HEK293 (cell line): ENCODE data around the gene NDST4.

ENCODE experiments used
- CTCF ChIP-seq: fragments of 450-650 bp; formaldehyde crosslinking; IDR thresholded peaks from 2 replicates; pipeline ENCODE4 v1.5.1; 2016; ENCODE audit warnings: missing biosample characterization, missing genetic modification characterization
- HOXD13 ChIP-seq: sonication (generic); formaldehyde crosslinking; IDR thresholded peaks from 2 replicates; pipeline ENCODE4 v1.8.0; 2022; ENCODE audit warnings: missing genetic modification reagents, borderline replicate concordance
- PATZ1 ChIP-seq: fragments of 450-650 bp; formaldehyde crosslinking; IDR thresholded peaks from 2 replicates; pipeline ENCODE4 v1.5.1; 2016; ENCODE audit warnings: missing biosample characterization, missing genetic modification characterization
- PBX3 ChIP-seq: sonication (generic); formaldehyde crosslinking; IDR thresholded peaks from 2 replicates; pipeline ENCODE4 v1.8.1; 2022; ENCODE audit warnings: mild to moderate bottlenecking, moderate library complexity, missing genetic modification reagents
- REST ChIP-seq: fragments of 450-650 bp; formaldehyde crosslinking; IDR thresholded peaks from 2 replicates; pipeline ENCODE4 v1.5.1; 2016; ENCODE audit warnings: missing biosample characterization, missing genetic modification characterization
- TCF7L2 ChIP-seq: IDR thresholded peaks from 2 replicates; pipeline ENCODE4 v1.6.1; 2011; ENCODE audit warnings: low read depth, mild to moderate bottlenecking, inconsistent platforms, low read length, moderate library complexity, borderline replicate concordance
- ZBTB26 ChIP-seq: fragments of 450-650 bp; formaldehyde crosslinking; optimal IDR thresholded peaks from 2 replicates; pipeline ENCODE3; 2016; ENCODE audit warnings: missing biosample characterization, mild to moderate bottlenecking, missing genetic modification characterization
- ZNF112 ChIP-seq: fragments of 450-650 bp; formaldehyde crosslinking; IDR thresholded peaks from 2 replicates; pipeline ENCODE4 v1.5.0; 2017; ENCODE audit warnings: missing biosample characterization, missing genetic modification characterization
- ZNF121 ChIP-seq: fragments of 450-650 bp; formaldehyde crosslinking; IDR thresholded peaks from 2 replicates; pipeline ENCODE4 v1.5.1; 2016; ENCODE audit warnings: missing biosample characterization, missing genetic modification characterization
- ZNF274 ChIP-seq, 2 experiments: fragments of 200-500 bp in 1 of 2; fragments of 450-650 bp in 1 of 2; sonication (Bioruptor generic) in 1 of 2; formaldehyde crosslinking in 1 of 2; IDR thresholded peaks; 2 replicates each; pipeline versions ENCODE4 v1.5.1 to v1.6.1; 2014 to 2016; ENCODE audit warnings: borderline replicate concordance in 1 of 2, inconsistent platforms in 1 of 2, low read length in 1 of 2, missing biosample characterization in 1 of 2, missing genetic modification characterization in 1 of 2
- ZNF518A ChIP-seq: fragments of 450-650 bp; formaldehyde crosslinking; conservative IDR thresholded peaks from 2 replicates; pipeline ENCODE4 v1.5.1; 2016; ENCODE audit warnings: low read depth, missing biosample characterization, missing genetic modification characterization
- ZNF777 ChIP-seq: fragments of 450-650 bp; formaldehyde crosslinking; IDR thresholded peaks from 2 replicates; pipeline ENCODE4 v1.5.1; 2017; ENCODE audit warnings: missing biosample characterization, missing genetic modification characterization, borderline replicate concordance
- ZNF792 ChIP-seq: fragments of 450-650 bp; formaldehyde crosslinking; IDR thresholded peaks from 2 replicates; pipeline ENCODE4 v1.5.1; 2016; ENCODE audit warnings: missing biosample characterization, missing genetic modification characterization

GRCh38 chr4:115028682-115029410, 84.6 kb downstream of the NDST4 start:
- TF ChIP-seq PBX3 = no peak
- no peak for TF ChIP-seq CTCF (tag by site-specific recombination)
- TF ChIP-seq ZNF792 (tag by site-specific recombination) = no peak
- no peak for TF ChIP-seq ZNF274 (IDR thresholded peaks at IDR 0.05; ENCODE audit: low read length)
- no peak for TF ChIP-seq ZNF274 (tag by site-specific recombination; IDR thresholded peaks at IDR 0.05; ENCODE audit: borderline replicate concordance)
- no peak for TF ChIP-seq ZNF112 (tag by site-specific recombination)
- no peak for TF ChIP-seq PATZ1 (tag by site-specific recombination)
- TF ChIP-seq REST (tag by site-specific recombination) = no peak
- TF ChIP-seq ZNF121 (tag by site-specific recombination) = no peak
- TF ChIP-seq TCF7L2 = no peak
- no peak for TF ChIP-seq ZBTB26 (tag by site-specific recombination)
- no peak for TF ChIP-seq ZNF777
- no peak for TF ChIP-seq ZNF518A
- TF ChIP-seq HOXD13 (CRISPR knock-in tag) = no peak
